Keratinocyte (primary cell): ENCODE data around the gene SF3B2. TPM values are rescaled to one million over a fixed set of nuclear protein-coding genes. Genes with fewer than 3 reads are reported as not detected.
"Not testable (repeated sequence)": the region's sequence is repeated elsewhere in the genome, so short reads cannot be mapped to it uniquely, and the experiment has no call there.

Source experiments
- DNase-seq: peaks from one replicate; pipeline ENCODE4 v3.0.0-alpha.2; 2011; ENCODE audit warnings: low read depth, missing footprints, low spot score
- FAIRE-seq: peaks from 2 replicates; lab custom pipeline; 2011; peaks lifted over from hg19 to GRCh38; lab: Jason Lieb, UNC
- H2AFZ ChIP-seq: 2 replicates; pipeline ENCODE4 v1.6.0; 2012; ENCODE audit warnings: low read length, control low read depth, inconsistent platforms; ENCODE audit not compliant: control insufficient read depth
- H3K27ac ChIP-seq: 2 replicates; pipeline ENCODE4 v1.5.1; 2011; ENCODE audit warnings: low read length; ENCODE audit not compliant: control insufficient read depth, insufficient read depth
- H3K27me3 ChIP-seq: 3 replicates; pipeline ENCODE4 v1.6.0; 2011; ENCODE audit warnings: low read length; ENCODE audit not compliant: control insufficient read depth, insufficient read depth; ENCODE audit errors: extremely low read depth
- H3K36me3 ChIP-seq, 2 experiments: 2 replicates in 1 of 2; 3 replicates in 1 of 2; pipeline ENCODE4 v1.5.1; 2011; ENCODE audit warnings: low read length in 2 of 2, mild to moderate bottlenecking in 1 of 2; ENCODE audit not compliant: control insufficient read depth in 2 of 2, insufficient read depth in 2 of 2; ENCODE audit errors: extremely low read depth in 1 of 2
- H3K4me1 ChIP-seq: 3 replicates; pipeline ENCODE4 v1.5.1; 2011; ENCODE audit warnings: low read length; ENCODE audit not compliant: control insufficient read depth, insufficient read depth; ENCODE audit errors: extremely low read depth
- H3K4me2 ChIP-seq: 3 replicates; pipeline ENCODE4 v1.6.0; 2011; ENCODE audit warnings: low read depth, low read length; ENCODE audit not compliant: control insufficient read depth, insufficient read depth; ENCODE audit errors: extremely low read depth
- H3K4me3 ChIP-seq, 3 experiments: fragments of 200-600 bp in 1 of 3; sonication (generic) in 1 of 3; 2 replicates in 2 of 3; 3 replicates in 1 of 3; pipeline ENCODE4 v1.5.1; 2011 to 2016; ENCODE audit warnings: low read length in 3 of 3, mild to moderate bottlenecking in 3 of 3, control low read depth in 2 of 3, inconsistent platforms in 1 of 3, low read depth in 1 of 3, mixed read lengths in 1 of 3, mixed run types in 1 of 3, moderate library complexity in 1 of 3; ENCODE audit not compliant: control insufficient read depth in 2 of 3, insufficient read depth in 2 of 3; ENCODE audit errors: extremely low read depth in 1 of 3
- H3K79me2 ChIP-seq: 2 replicates; pipeline ENCODE4 v1.6.0; 2012; ENCODE audit warnings: low read length; ENCODE audit not compliant: control insufficient read depth, insufficient read depth
- H3K9ac ChIP-seq: 3 replicates; pipeline ENCODE4 v1.6.0; 2011; ENCODE audit warnings: low read length; ENCODE audit not compliant: control insufficient read depth, insufficient read depth; ENCODE audit errors: extremely low read depth
- H3K9me1 ChIP-seq: 3 replicates; pipeline ENCODE4 v1.6.0; 2011; ENCODE audit warnings: low read length; ENCODE audit not compliant: control insufficient read depth, insufficient read depth; ENCODE audit errors: extremely low read depth
- H3K9me3 ChIP-seq: 2 replicates; pipeline ENCODE4 v1.5.1; 2012; ENCODE audit warnings: low read depth, low read length; ENCODE audit not compliant: control insufficient read depth
- H4K20me1 ChIP-seq: 3 replicates; pipeline ENCODE4 v1.6.0; 2011; ENCODE audit warnings: low read length; ENCODE audit not compliant: control insufficient read depth, insufficient read depth; ENCODE audit errors: extremely low read depth
- EZH2 ChIP-seq: IDR thresholded peaks from one replicate; pipeline ENCODE4 v1.6.1; 2012; ENCODE audit warnings: inconsistent platforms, mild to moderate bottlenecking, low read length, moderate library complexity
- dilution Hi-C: fragments of 300-500 bp; cut with MboI; formaldehyde crosslinking; loops from one replicate; pipeline ENCODE4 v1.7.0; 2020; ENCODE audit warnings: low sequenced_read_pairs; ENCODE audit not compliant: extremely low pct_ligation_motif_present
- polyA plus RNA-seq, 5 experiments: library from polyadenylated mRNA; depleted of rRNA in 3 of 5; stranded (reverse) in 3 of 5; stranded (forward) in 1 of 5; unstranded in 1 of 5; fragments of >200 nt; gene quantifications; 1 replicate in 1 of 5; 2 replicates in 3 of 5; 3 replicates in 1 of 5; pipeline versions ENCODE4 v1.2.1 to v1.2.3, GENCODE V29; 2011 to 2012; ENCODE audit warnings: missing spikeins in 2 of 5, low read depth in 1 of 5, low replicate concordance in 1 of 5
- TF ChIP-seq, protein P1 (sequence below), 3 experiments: IDR thresholded peaks in 1 of 3; conservative IDR thresholded peaks in 1 of 3; optimal IDR thresholded peaks in 1 of 3; 2 replicates in 2 of 3; 3 replicates in 1 of 3; pipeline versions ENCODE3 to v1.5.1; 2011; ENCODE audit warnings: low read length in 3 of 3, mild to moderate bottlenecking in 3 of 3, moderate library complexity in 2 of 3, control low read depth in 1 of 3, inconsistent platforms in 1 of 3; ENCODE audit not compliant: insufficient read depth in 2 of 3; ENCODE audit errors: extremely low read depth in 1 of 3

Gene SF3B2
- polyA plus RNA-seq, 1 donor (not counting 4 experiments of a cell fraction or from before 2014, with no cell fraction given): 73.0 TPM

GRCh38 chr11:66112601-66113499, 60.7 kb downstream of the SF3B2 start:
- TF ChIP-seq, protein P1, sequence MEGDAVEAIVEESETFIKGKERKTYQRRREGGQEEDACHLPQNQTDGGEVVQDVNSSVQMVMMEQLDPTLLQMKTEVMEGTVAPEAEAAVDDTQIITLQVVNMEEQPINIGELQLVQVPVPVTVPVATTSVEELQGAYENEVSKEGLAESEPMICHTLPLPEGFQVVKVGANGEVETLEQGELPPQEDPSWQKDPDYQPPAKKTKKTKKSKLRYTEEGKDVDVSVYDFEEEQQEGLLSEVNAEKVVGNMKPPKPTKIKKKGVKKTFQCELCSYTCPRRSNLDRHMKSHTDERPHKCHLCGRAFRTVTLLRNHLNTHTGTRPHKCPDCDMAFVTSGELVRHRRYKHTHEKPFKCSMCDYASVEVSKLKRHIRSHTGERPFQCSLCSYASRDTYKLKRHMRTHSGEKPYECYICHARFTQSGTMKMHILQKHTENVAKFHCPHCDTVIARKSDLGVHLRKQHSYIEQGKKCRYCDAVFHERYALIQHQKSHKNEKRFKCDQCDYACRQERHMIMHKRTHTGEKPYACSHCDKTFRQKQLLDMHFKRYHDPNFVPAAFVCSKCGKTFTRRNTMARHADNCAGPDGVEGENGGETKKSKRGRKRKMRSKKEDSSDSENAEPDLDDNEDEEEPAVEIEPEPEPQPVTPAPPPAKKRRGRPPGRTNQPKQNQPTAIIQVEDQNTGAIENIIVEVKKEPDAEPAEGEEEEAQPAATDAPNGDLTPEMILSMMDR (optimal IDR thresholded peaks at IDR 0.05 in 1 of 3, IDR thresholded peaks at IDR 0.05 in 1 of 3, conservative IDR thresholded peaks at IDR 0.05 in 1 of 3; ENCODE audit: extremely low read depth in 1 of 3, insufficient read depth in 2 of 3, low read length in 3 of 3): no peak
- TF ChIP-seq EZH2: no peak
- Histone ChIP-seq H3K27me3 (no peaks in the 10 kb centered on the region), H3K36me3 (no peaks in the 10 kb centered on the region), H3K4me3 (peak overlapping the region in 2 of 3 experiments; percentile 53 to 58), H4K20me1 (no peaks in the 10 kb centered on the region), H3K79me2 (peaks cover 50% of the 10 kb centered on the region), H3K9me3 (no peaks in the 10 kb centered on the region), H3K9ac (peak overlapping the region; percentile 54), H3K9me1 (no peaks in the 10 kb centered on the region), H3K4me2 (peak overlapping the region; percentile 95), H3K27ac (peak overlapping the region; percentile 88), H2AFZ (no peak overlapping the region), H3K4me1 (peaks cover 36% of the 10 kb centered on the region)
- FAIRE-seq: peak; percentile 44
- dilution Hi-C loops: no loop called here
- DNase-seq: no peak

DNA sequence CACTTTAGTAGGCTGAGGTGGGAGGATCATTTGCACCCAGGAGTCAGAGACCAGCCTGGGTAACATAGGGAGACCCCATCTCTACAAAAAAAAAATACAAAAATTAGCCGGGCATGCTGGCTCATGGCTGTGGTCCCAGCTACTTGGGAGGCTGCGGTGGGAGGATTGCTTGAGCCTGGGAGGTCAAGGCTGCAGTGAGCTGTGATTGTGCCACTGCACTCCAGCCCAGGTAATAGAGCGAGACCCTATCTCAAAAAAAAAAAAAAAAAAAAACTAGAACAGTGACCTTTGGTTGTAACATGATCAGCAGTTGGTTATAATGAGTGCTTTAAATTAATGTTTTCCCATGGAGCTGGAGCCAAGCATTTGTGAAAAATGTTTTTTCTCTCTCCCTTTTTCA, 62.8 kb downstream of the SF3B2 start:
- H4K20me1 ChIP-seq, H3K9me3 ChIP-seq, H3K9ac ChIP-seq, H3K36me3 ChIP-seq, dilution Hi-C loops, H3K27ac ChIP-seq, FAIRE-seq, H3K9me1 ChIP-seq, DNase-seq, H3K27me3 ChIP-seq, H3K4me3 ChIP-seq, H3K4me2 ChIP-seq, H2AFZ ChIP-seq: not testable (repeated sequence)
- Histone ChIP-seq H3K79me2 (peaks cover 40% of the 10 kb centered on the region), H3K4me1 (peaks cover 54% of the 10 kb centered on the region)
